SK-N-SH treated with all-trans-retinoic acid at 6 μM for 48 hours (cell line): Measurements from ENCODE around the gene HPGDS.

ENCODE experiments used
- ATAC-seq: fragments of 200-7000 bp; cut with Tn5 transposase; 3 replicates; pipeline ENCODE4 v1.9.1; 2020; ENCODE audit warnings: mild to moderate bottlenecking, moderate library complexity
- ARNTL ChIP-seq: fragments of 450-650 bp; formaldehyde crosslinking; IDR thresholded peaks from 2 replicates; pipeline ENCODE4 v1.5.0; 2020; ENCODE audit warnings: low read depth, mild to moderate bottlenecking, moderate library complexity, borderline replicate concordance
- BACH2 ChIP-seq: fragments of 250-450 bp; sonication (Bioruptor Pico); IDR thresholded peaks from 2 replicates; pipeline ENCODE4 v1.9.0; 2021; ENCODE audit warnings: mild to moderate bottlenecking, borderline replicate concordance
- CSDC2 ChIP-seq: fragments of 250-450 bp; sonication (Bioruptor Pico); IDR thresholded peaks from 2 replicates; pipeline ENCODE4 v1.5.0; 2020; ENCODE audit warnings: mild to moderate bottlenecking, moderate library complexity
- ESRRG ChIP-seq: fragments of 250-450 bp; sonication (Bioruptor Pico); IDR thresholded peaks from 2 replicates; pipeline ENCODE4 v1.6.1; 2021; ENCODE audit warnings: mild to moderate bottlenecking
- GLIS3 ChIP-seq: fragments of 250-450 bp; sonication (Bioruptor Pico); IDR thresholded peaks from 2 replicates; pipeline ENCODE4 v1.5.0; 2020; ENCODE audit warnings: mild to moderate bottlenecking, moderate library complexity
- ISL1 ChIP-seq: fragments of 250-450 bp; sonication (Bioruptor Pico); IDR thresholded peaks from 2 replicates; pipeline ENCODE4 v2.1.2; 2022; ENCODE audit warnings: mild to moderate bottlenecking, moderate library complexity
- OSR1 ChIP-seq: fragments of 250-450 bp; sonication (Bioruptor Pico); IDR thresholded peaks from 2 replicates; pipeline ENCODE4 v1.8.0; 2022; ENCODE audit warnings: moderate library complexity, mild to moderate bottlenecking, inconsistent platforms
- PPARA ChIP-seq: fragments of 250-450 bp; sonication (Bioruptor Pico); IDR thresholded peaks from 2 replicates; pipeline ENCODE4 v1.5.0; 2020; ENCODE audit warnings: mild to moderate bottlenecking, borderline replicate concordance
- RARB ChIP-seq: fragments of 250-450 bp; sonication (Bioruptor Pico); IDR thresholded peaks from 2 replicates; pipeline ENCODE4 v1.8.0; 2021; ENCODE audit warnings: mild to moderate bottlenecking, moderate library complexity
- SNAI2 ChIP-seq: fragments of 250-450 bp; sonication (Bioruptor Pico); IDR thresholded peaks from 2 replicates; pipeline ENCODE4 v1.5.0; 2020; ENCODE audit warnings: mild to moderate bottlenecking, moderate library complexity
- TCF4 ChIP-seq: fragments of 250-450 bp; sonication (Bioruptor Pico); IDR thresholded peaks from 2 replicates; pipeline ENCODE4 v1.8.0; 2021; ENCODE audit warnings: mild to moderate bottlenecking, moderate library complexity, borderline replicate concordance
- TOX ChIP-seq: fragments of 250-450 bp; sonication (Bioruptor Pico); IDR thresholded peaks from 2 replicates; pipeline ENCODE4 v1.8.0; 2021; ENCODE audit warnings: mild to moderate bottlenecking, moderate library complexity, borderline replicate concordance
- ZC3H10 ChIP-seq: fragments of 250-450 bp; sonication (Bioruptor Pico); IDR thresholded peaks from 2 replicates; pipeline ENCODE4 v1.5.1; 2021; ENCODE audit warnings: mild to moderate bottlenecking, moderate library complexity
- ZFP3 ChIP-seq: fragments of 250-450 bp; sonication (Bioruptor Pico); IDR thresholded peaks from 2 replicates; pipeline ENCODE4 v1.5.0; 2020; ENCODE audit warnings: mild to moderate bottlenecking, moderate library complexity
- ZFP30 ChIP-seq: fragments of 450-650 bp; formaldehyde crosslinking; IDR thresholded peaks from 2 replicates; pipeline ENCODE4 v1.5.0; 2022; ENCODE audit warnings: mild to moderate bottlenecking, moderate library complexity
- ZNF565 ChIP-seq: fragments of 450-650 bp; formaldehyde crosslinking; conservative IDR thresholded peaks from 2 replicates; pipeline ENCODE4 v1.5.0; 2020; ENCODE audit warnings: low read depth, mild to moderate bottlenecking, moderate library complexity
- ZNF70 ChIP-seq: fragments of 450-650 bp; formaldehyde crosslinking; IDR thresholded peaks from 2 replicates; pipeline ENCODE4 v1.5.0; 2020; ENCODE audit warnings: mild to moderate bottlenecking, moderate library complexity
- ZNF8 ChIP-seq: fragments of 450-650 bp; formaldehyde crosslinking; IDR thresholded peaks from 2 replicates; pipeline ENCODE4 v1.5.0; 2020; ENCODE audit warnings: mild to moderate bottlenecking, moderate library complexity
- TF ChIP-seq, protein P1 (sequence below): fragments of 250-450 bp; sonication (Bioruptor Pico); IDR thresholded peaks from 2 replicates; pipeline ENCODE4 v1.5.1; 2021; ENCODE audit warnings: mild to moderate bottlenecking, moderate library complexity
- TF ChIP-seq, protein P2 (sequence below): fragments of 250-450 bp; sonication (Bioruptor Pico); IDR thresholded peaks from 2 replicates; pipeline ENCODE4 v1.5.0; 2020; ENCODE audit warnings: mild to moderate bottlenecking, moderate library complexity
- TF ChIP-seq, protein P3 (sequence below): fragments of 250-450 bp; sonication (Bioruptor Pico); IDR thresholded peaks from 2 replicates; pipeline ENCODE4 v1.5.1; 2020; ENCODE audit warnings: low read depth, mild to moderate bottlenecking, moderate library complexity
- TF ChIP-seq, protein P4 (sequence below): fragments of 250-450 bp; sonication (Bioruptor Pico); IDR thresholded peaks from 2 replicates; pipeline ENCODE4 v1.8.0; 2021; ENCODE audit warnings: low read depth, mild to moderate bottlenecking, moderate library complexity, borderline replicate concordance

Gene HPGDS

DNA sequence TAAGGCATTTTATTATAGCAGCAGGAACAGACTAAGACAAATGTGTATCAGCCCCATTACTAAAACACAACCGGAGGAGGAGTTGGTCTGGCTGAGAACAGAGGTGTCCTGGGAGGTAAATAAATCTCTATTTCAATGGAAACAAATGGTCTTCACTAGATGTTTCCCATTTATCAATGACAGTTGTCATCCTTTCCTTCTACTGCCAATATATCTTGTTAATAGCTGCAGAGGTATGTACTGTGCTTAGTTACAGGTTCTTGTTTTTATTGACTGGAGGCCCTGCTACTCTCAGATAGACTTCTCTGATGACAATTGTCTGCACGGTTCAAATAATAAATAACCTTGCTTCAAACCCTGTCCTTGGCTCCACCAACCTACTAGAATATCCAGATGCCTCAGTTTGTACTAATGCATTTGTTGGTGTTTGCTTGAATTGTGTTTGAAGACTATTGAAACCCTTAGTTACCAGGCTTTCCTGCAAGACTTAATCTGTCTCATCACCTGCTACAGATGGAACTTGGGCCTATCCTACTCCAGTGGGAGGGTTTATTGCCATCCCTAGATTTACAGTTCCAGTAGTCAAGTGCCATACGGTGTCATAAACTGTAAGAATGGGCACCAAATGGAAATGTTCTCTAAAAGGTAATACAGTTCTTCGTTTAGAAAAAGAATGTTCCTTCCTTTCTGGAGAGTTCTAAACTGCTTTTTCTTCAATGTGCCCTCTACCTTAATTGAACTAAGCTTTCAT is 29.8 kb upstream of the HPGDS start:
- no peak for ATAC-seq
- TF ChIP-seq ZFP3 (CRISPR knock-in tag), result no peak
- TF ChIP-seq GLIS3 (CRISPR knock-in tag), result no peak
- TF ChIP-seq PPARA (CRISPR knock-in tag), result no peak
- TF ChIP-seq ZNF565 (CRISPR knock-in tag), result no peak
- TF ChIP-seq ISL1 (CRISPR knock-in tag), result no peak
- no peak for TF ChIP-seq SNAI2 (CRISPR knock-in tag)
- no peak for TF ChIP-seq RARB
- TF ChIP-seq, protein P1, sequence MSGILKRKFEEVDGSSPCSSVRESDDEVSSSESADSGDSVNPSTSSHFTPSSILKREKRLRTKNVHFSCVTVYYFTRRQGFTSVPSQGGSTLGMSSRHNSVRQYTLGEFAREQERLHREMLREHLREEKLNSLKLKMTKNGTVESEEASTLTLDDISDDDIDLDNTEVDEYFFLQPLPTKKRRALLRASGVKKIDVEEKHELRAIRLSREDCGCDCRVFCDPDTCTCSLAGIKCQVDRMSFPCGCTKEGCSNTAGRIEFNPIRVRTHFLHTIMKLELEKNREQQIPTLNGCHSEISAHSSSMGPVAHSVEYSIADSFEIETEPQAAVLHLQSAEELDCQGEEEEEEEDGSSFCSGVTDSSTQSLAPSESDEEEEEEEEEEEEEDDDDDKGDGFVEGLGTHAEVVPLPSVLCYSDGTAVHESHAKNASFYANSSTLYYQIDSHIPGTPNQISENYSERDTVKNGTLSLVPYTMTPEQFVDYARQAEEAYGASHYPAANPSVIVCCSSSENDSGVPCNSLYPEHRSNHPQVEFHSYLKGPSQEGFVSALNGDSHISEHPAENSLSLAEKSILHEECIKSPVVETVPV, result no peak
- no peak for TF ChIP-seq ARNTL (CRISPR knock-in tag)
- TF ChIP-seq TCF4, result no peak
- TF ChIP-seq, protein P2, sequence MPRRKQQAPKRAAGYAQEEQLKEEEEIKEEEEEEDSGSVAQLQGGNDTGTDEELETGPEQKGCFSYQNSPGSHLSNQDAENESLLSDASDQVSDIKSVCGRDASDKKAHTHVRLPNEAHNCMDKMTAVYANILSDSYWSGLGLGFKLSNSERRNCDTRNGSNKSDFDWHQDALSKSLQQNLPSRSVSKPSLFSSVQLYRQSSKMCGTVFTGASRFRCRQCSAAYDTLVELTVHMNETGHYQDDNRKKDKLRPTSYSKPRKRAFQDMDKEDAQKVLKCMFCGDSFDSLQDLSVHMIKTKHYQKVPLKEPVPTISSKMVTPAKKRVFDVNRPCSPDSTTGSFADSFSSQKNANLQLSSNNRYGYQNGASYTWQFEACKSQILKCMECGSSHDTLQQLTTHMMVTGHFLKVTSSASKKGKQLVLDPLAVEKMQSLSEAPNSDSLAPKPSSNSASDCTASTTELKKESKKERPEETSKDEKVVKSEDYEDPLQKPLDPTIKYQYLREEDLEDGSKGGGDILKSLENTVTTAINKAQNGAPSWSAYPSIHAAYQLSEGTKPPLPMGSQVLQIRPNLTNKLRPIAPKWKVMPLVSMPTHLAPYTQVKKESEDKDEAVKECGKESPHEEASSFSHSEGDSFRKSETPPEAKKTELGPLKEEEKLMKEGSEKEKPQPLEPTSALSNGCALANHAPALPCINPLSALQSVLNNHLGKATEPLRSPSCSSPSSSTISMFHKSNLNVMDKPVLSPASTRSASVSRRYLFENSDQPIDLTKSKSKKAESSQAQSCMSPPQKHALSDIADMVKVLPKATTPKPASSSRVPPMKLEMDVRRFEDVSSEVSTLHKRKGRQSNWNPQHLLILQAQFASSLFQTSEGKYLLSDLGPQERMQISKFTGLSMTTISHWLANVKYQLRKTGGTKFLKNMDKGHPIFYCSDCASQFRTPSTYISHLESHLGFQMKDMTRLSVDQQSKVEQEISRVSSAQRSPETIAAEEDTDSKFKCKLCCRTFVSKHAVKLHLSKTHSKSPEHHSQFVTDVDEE, result no peak
- TF ChIP-seq, protein P3, sequence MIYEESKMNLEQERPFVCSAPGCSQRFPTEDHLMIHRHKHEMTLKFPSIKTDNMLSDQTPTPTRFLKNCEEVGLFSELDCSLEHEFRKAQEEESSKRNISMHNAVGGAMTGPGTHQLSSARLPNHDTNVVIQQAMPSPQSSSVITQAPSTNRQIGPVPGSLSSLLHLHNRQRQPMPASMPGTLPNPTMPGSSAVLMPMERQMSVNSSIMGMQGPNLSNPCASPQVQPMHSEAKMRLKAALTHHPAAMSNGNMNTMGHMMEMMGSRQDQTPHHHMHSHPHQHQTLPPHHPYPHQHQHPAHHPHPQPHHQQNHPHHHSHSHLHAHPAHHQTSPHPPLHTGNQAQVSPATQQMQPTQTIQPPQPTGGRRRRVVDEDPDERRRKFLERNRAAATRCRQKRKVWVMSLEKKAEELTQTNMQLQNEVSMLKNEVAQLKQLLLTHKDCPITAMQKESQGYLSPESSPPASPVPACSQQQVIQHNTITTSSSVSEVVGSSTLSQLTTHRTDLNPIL (CRISPR knock-in tag), result no peak
- no peak for TF ChIP-seq ZFP30 (CRISPR knock-in tag)
- TF ChIP-seq CSDC2 (CRISPR knock-in tag), result no peak
- TF ChIP-seq, protein P4, sequence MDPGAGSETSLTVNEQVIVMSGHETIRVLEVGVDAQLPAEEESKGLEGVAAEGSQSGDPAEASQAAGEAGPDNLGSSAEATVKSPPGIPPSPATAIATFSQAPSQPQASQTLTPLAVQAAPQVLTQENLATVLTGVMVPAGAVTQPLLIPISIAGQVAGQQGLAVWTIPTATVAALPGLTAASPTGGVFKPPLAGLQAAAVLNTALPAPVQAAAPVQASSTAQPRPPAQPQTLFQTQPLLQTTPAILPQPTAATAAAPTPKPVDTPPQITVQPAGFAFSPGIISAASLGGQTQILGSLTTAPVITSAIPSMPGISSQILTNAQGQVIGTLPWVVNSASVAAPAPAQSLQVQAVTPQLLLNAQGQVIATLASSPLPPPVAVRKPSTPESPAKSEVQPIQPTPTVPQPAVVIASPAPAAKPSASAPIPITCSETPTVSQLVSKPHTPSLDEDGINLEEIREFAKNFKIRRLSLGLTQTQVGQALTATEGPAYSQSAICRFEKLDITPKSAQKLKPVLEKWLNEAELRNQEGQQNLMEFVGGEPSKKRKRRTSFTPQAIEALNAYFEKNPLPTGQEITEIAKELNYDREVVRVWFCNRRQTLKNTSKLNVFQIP (CRISPR knock-in tag), result no peak
- no peak for TF ChIP-seq TOX
- TF ChIP-seq ESRRG, result no peak
- TF ChIP-seq, all 23 proteins: peak for 0

DNA sequence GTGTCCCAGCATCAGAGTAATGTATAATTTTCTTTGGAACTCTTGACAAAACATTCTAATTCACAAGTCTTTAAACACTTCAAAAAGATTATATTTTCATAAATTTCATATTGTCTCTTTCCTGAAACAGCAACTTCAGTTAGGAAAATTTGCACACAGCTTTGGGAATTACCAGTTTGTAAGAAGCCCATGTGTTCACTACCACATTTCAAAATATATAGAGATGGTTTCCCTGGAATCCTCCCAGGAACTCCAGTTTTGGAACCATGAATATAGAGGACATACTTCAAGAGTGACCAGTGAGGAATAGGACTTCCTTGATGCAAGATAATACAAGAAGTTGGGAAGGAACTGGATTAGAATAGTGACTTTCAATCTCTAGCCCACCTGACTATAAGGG is 28.7 kb upstream of the HPGDS start:
- ATAC-seq, result no peak
- TF ChIP-seq RARB (no peak), ZNF70 (CRISPR knock-in tag) (no peak), ZNF8 (CRISPR knock-in tag) (no peak)
- TF ChIP-seq, protein P1, result no peak

DNA sequence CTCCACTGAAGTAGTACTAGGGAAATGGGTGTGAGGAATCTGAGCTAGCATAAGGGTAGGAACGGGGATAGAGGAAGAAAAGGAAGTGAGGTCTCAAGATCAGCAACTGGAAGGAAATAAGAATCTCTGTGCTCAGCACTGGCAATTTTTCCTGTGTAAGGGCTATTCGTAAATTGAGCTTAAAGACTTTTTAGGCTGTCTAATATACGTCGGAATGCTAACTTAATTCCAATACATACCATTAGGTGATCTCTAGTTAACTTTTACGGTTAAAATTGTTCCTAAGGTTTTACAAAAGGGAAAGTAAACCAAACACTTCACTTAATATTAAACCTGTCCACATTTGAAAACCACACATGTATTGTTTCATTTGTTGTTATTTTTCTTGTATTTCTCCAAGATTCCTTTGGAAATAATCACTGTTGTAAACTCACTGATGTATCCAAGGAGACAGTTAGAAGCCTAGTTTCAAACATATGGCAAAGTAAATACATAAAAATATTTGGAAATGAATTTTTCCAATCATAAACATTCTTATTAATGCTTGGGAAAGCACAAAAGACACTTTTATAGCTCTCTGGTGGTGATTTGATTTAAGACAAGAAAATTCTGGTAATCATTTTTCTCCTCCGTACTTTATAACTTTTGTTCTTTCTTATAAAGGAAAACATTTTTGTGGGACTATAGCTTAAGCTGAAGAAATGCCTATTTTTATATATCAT is 28.1 kb upstream of the HPGDS start:
- no peak for ATAC-seq
- TF ChIP-seq TCF4, result no peak
- TF ChIP-seq RARB, result no peak
- no peak for TF ChIP-seq PPARA (CRISPR knock-in tag)
- no peak for TF ChIP-seq ZFP3 (CRISPR knock-in tag)
- TF ChIP-seq, protein P3 (CRISPR knock-in tag), result no peak
- TF ChIP-seq BACH2 (CRISPR knock-in tag), result no peak
- TF ChIP-seq GLIS3 (CRISPR knock-in tag), result no peak
- no peak for TF ChIP-seq ZNF8 (CRISPR knock-in tag)
- TF ChIP-seq OSR1, result no peak
- no peak for TF ChIP-seq ISL1 (CRISPR knock-in tag)
- TF ChIP-seq ZFP30 (CRISPR knock-in tag), result no peak
- TF ChIP-seq CSDC2 (CRISPR knock-in tag), result no peak
- TF ChIP-seq, protein P2, result no peak
- TF ChIP-seq TOX, result no peak
- no peak for TF ChIP-seq ZC3H10 (CRISPR knock-in tag)
- TF ChIP-seq ZNF70 (CRISPR knock-in tag), result no peak
- TF ChIP-seq SNAI2 (CRISPR knock-in tag), result no peak
